HG03432 (cell line): ENCODE data around the gene ODAD2.
A peak's percentile ranks its signal among the peaks of the same experiment; 100 is the strongest.
"Not testable (repeated sequence)": the region's sequence is repeated elsewhere in the genome, so short reads cannot be mapped to it uniquely, and the experiment has no call there.

Experiments
- ATAC-seq: cut with Tn5 transposase; IDR thresholded peaks from one replicate; pipeline ENCODE4 v1.9.1; 2021; ENCODE audit warnings: mild to moderate bottlenecking, moderate library complexity; ENCODE audit not compliant: unreplicated experiment

Gene ODAD2

GRCh38 chr10:27969931-27970330 lies 28.9 kb downstream of the ODAD2 start:
- ATAC-seq = not testable (repeated sequence)

DNA sequence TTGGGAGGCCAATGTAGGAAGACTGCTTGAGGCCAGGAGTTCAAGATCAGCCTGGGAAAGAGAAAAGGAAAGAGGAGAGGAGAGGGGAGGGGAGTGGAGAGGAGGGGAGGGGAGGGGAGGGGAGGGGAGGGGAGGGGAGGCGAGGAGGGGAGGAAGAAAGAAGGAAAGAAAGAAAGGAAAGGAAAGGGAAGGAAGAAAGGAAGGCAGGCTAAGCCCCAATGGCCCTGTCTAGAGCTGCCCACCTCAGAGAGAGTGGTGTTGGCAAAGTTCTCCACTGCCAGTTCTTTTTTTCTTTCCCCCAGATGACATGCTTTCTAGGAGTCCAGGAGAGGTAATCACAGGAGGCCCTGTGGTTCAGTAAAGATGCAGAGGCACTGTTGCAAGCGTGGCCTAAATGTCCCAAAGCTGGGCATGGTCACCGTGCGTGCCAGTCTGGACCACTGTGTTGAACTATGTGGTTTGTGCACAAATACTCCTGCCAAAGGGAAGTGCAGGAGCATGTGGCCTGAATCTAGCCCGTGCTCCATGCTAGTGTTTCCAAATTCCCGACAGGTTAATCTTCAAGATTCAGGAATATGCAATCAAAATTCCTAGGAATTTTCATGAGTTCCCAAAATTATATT lies 39.7 kb downstream of the ODAD2 start:
- ATAC-seq = no peak

- peak; percentile 69 for ATAC-seq
These were observed 40.5 kb downstream of the ODAD2 start for GRCh38 chr10:27958383-27958782.

GRCh38 chr10:27950242-27950564 lies 48.7 kb downstream of the ODAD2 start:
- ATAC-seq = no peak

DNA sequence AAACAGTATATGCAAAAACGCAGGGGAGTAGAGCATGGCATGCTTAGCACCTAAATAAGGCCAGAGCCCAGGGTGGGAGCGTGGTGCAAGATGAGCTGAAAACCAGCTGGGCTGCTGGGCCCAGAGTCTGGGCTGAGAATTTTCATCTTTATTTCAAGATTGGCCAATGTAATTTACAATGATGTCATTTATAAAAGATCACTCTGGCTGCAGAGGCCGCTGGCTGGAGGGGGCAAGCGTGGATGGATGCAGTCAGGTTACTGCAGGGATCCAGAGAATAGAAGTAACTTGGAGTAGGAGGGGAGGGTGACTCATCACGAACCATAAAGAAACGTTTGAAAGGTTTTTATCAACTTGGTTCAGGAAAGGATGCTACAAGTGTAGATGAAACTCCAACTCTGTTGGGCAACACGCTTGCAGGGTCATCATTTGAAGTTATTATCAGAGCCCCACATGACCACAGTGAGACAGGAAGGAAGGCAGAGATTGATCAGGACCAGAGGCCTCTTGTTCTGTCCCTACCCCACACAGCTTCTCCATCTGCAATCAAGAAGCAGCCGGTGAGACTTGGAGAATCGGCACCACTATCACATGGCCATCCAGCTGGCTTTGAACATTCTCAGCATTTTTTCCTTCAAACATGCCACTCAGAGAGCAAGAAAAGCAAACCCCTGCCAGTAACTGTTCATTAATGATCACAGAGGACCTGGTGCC lies 49.2 kb downstream of the ODAD2 start:
- no peak for ATAC-seq

GRCh38 chr10:27948186-27948585 lies 50.7 kb downstream of the ODAD2 start:
- ATAC-seq = no peak

DNA sequence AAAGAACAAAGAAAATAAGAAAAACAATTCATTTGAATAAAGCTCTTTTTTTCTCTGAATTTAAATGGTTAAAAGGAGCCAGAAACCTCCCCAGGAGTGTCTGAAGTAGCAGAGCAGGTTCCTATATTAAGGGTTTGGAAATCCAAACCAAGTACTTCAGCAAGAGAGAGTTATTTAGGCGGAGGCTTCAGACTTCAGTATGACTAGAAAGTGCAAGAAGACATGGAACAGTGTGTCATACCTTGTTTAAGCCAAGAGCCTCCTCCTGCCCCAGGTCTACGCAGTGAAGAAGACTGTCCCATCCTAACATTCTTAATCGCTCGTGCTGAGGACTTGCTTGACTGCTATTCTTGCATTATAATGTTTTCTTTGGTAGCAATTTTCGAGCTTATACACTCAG lies 51.3 kb downstream of the ODAD2 start:
- no peak for ATAC-seq

DNA sequence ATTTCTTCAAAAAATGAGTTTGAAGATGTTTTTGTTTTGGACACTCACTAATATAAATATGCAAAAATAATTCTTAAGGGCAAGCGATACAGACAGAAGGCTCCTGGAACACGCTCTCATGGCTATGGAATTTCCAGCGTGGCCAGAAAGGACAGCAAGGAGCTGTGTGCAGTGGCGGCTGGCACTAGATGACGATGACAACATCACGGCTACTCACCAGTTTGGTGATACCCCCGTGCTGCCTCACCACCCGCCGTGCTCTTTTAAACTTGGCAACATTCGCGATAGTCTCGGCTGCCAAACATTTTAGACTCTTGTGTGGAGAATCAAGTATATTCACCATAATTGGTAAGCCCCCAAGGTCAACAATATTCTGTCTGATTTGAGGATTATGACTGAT lies 54.9 kb downstream of the ODAD2 start:
- ATAC-seq = no peak

GRCh38 chr10:27914888-27915287 lies 84.0 kb downstream of the ODAD2 start:
- no peak for ATAC-seq

GRCh38 chr10:27912231-27912630 lies 86.6 kb downstream of the ODAD2 start:
- ATAC-seq = no peak

DNA sequence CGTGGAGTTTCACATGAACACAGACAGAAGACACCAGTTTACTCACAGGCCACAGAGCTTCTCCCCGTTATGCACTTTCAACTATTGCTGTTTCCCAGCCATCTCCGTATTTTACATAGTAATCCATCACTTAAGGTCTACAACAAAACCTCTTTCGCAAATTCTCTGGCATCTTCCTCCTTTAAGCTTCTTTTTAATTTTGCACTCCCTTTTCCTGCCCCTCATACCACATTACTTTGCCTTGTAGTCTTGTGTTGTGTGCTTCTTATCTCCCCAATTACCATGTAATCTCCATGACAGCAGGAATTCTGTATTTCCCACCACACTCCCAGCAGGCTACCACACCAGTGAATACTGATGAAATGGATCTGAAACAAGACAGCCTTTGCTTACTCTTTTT lies 87.3 kb downstream of the ODAD2 start:
- no peak for ATAC-seq

GRCh38 chr10:27911011-27911410 lies 87.9 kb downstream of the ODAD2 start:
- ATAC-seq = no peak

GRCh38 chr10:27908231-27908630 lies 90.6 kb downstream of the ODAD2 start:
- no peak for ATAC-seq

- not testable (repeated sequence) for ATAC-seq
These were observed 99.4 kb downstream of the ODAD2 start for GRCh38 chr10:27899485-27899884.

GRCh38 chr10:27899058-27899457 lies 99.8 kb downstream of the ODAD2 start:
- no peak for ATAC-seq

DNA sequence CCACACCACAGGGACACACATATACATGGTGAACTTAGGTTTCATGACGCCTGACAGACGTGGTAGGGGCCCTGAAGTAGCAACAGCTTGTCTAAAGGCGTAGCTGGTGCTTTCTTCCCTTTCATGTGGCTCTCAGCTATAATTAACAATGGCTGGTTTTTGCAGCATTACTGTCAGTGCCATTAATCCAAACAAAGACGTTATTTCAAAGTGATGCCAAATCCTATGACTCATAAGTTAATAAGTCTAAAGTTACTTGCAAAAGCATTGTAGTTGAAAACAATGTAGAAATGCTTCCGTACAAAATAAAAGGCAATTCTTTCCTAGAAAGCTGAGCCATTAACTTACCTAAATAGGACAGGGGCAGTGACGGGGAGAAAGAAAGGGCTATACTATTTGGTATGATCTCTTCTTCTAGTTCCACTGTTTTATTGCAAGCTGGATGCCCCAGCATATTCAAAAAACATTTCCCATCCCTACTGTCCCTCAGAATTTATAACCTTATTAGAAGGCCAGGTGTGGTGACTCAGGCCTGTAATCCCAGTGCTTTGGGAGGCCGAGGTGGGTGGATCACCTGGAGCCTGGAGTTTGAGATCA lies 105.4 kb downstream of the ODAD2 start:
- ATAC-seq = no peak

DNA sequence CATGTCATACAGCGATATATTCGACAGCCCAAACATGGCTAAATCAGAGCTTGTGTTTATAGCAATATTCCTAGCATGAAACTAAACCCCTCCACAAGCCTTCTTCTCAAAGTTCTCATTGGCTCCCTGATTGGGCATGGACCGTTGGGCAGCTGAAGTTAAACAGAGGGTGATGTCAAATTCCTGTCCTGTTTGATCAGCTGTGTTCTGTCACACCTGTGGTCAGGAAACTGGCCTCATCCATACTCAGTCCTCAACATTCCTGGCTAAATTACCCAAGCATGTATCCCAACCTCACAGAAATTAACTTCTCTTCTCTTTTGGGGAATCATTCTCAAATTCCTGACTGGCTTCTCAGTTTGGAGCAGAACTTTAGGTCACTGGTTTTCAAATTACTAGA lies 107.9 kb downstream of the ODAD2 start:
- no peak for ATAC-seq

DNA sequence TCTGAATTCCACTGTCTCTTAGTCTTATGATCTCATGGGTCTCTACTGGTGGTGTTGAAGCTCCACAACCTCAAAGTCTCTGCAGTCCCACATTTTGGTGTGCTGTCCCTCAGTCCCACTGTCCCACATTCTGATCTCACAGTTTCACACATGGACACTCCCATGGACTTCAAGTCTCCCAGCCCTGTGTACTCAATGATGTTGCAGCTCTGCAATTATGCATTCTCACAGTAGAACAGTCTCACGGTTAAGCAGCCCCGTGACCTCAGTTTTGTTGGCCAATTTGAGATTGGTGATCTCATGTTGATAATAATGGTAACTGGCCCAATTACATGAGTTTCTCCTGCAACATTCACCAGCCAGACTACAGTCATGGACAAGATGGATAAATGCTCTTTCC lies 109.4 kb downstream of the ODAD2 start:
- ATAC-seq = no peak

GRCh38 chr10:27884185-27884641 lies 114.7 kb downstream of the ODAD2 start:
- ATAC-seq = no peak

DNA sequence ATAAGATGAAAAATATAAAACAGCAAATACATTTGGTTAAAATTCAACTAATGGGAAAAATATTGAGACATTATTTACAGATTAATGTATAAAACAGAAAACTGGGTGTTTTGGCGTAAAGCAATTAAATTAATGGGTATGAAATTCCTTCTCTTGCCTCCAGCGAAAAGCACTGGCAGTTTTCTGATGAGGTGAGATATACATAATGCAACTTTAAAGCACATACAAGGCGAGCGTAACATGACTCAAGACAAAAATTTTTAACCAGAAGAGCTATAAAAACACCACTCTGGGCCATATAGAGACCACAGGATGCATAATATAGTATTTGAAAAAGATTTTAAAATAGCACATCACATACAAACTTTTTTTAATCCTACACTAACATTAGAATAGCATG lies 120.6 kb downstream of the ODAD2 start:
- no peak for ATAC-seq

GRCh38 chr10:27865221-27865635 lies 133.7 kb downstream of the ODAD2 start:
- ATAC-seq = no peak

- no peak for ATAC-seq
These were observed 137.1 kb downstream of the ODAD2 start for GRCh38 chr10:27861781-27862180.
